ENCODE measurements around the gene MCL1. TPM values are rescaled to one million over a fixed set of nuclear protein-coding genes. Genes with fewer than 3 reads are reported as not detected.
"Not testable (repeated sequence)": the region's sequence is repeated elsewhere in the genome, so short reads cannot be mapped to it uniquely, and the experiment has no call there.

Gene MCL1
- total RNA-seq, 4 donors from 2014 or later: 212 to 353 (median 317) TPM

GRCh38 chr1:150601540-150601939 lies 22.1 kb upstream of the MCL1 start:
- no peak overlapping the region for H3K27ac ChIP-seq
- no peak overlapping the region for H3K4me3 ChIP-seq
- TF ChIP-seq EP300 (IDR thresholded peaks at IDR 0.05): no peak
- TF ChIP-seq POLR2AphosphoS5 (IDR thresholded peaks at IDR 0.05): no peak
- no peak for TF ChIP-seq CTCF (IDR thresholded peaks at IDR 0.05)
- no peak for TF ChIP-seq POLR2A (IDR thresholded peaks at IDR 0.05)
- no peak for ATAC-seq
- peaks cover 0 to 10% (median 3%) of the 10 kb centered on the region in 3 donors for H3K4me1 ChIP-seq
- H3K27me3 ChIP-seq: no peaks in the 10 kb centered on the region
- no peaks in the 10 kb centered on the region for H3K9me3 ChIP-seq
- H3K36me3 ChIP-seq: peaks cover 0 to 19% of the 10 kb centered on the region in 2 donors

- peaks cover 0 to 19% of the 10 kb centered on the region in 2 donors for H3K36me3 ChIP-seq
- not testable (repeated sequence) for H3K4me1 ChIP-seq, H3K4me3 ChIP-seq, H3K9me3 ChIP-seq, ATAC-seq, H3K27ac ChIP-seq, H3K27me3 ChIP-seq
- WGBS, 2 donors (ENCODE audit: low coverage in 1 of 2): 84 to 100% methylated on average over 4 of the region's 4 CpGs
Observed at GRCh38 chr1:150598346-150598745, 18.9 kb upstream of the MCL1 start.

GRCh38 chr1:150596976-150597375 lies 17.6 kb upstream of the MCL1 start:
- Histone ChIP-seq H3K4me1 (no peaks in the 10 kb centered on the region), H3K4me3 (no peak overlapping the region), H3K9me3 (no peaks in the 10 kb centered on the region), H3K27ac (no peak overlapping the region), H3K27me3 (no peaks in the 10 kb centered on the region), H3K36me3 (peaks cover 0 to 19% of the 10 kb centered on the region in 2 donors)
- WGBS, 2 donors (ENCODE audit: low coverage in 1 of 2): 79 to 96% methylated on average over 3 of the region's 3 CpGs
- ATAC-seq: no peak
- TF ChIP-seq EP300 (IDR thresholded peaks at IDR 0.05): no peak
- no peak for TF ChIP-seq CTCF (IDR thresholded peaks at IDR 0.05)
- no peak for TF ChIP-seq POLR2AphosphoS5 (IDR thresholded peaks at IDR 0.05)
- TF ChIP-seq POLR2A (IDR thresholded peaks at IDR 0.05): no peak

- H3K4me3 ChIP-seq: no peak overlapping the region
- whole genome bisulfite sequencing, 2 donors (ENCODE audit: low coverage in 1 of 2): 81 to 92% methylated on average over 4 to 6 of the region's 7 CpGs
- no peaks in the 10 kb centered on the region for H3K4me1 ChIP-seq
- H3K9me3 ChIP-seq: no peaks in the 10 kb centered on the region
- H3K27ac ChIP-seq: no peak overlapping the region
- no peaks in the 10 kb centered on the region for H3K27me3 ChIP-seq
- ATAC-seq: no peak
- H3K36me3 ChIP-seq: peaks cover 0 to 19% of the 10 kb centered on the region in 2 donors
- TF ChIP-seq POLR2A (IDR thresholded peaks at IDR 0.05) (no peak), EP300 (IDR thresholded peaks at IDR 0.05) (no peak), CTCF (IDR thresholded peaks at IDR 0.05) (no peak), POLR2AphosphoS5 (IDR thresholded peaks at IDR 0.05) (no peak)
Observed at GRCh38 chr1:150596095-150596892, 16.9 kb upstream of the MCL1 start.

GRCh38 chr1:150582371-150582770 lies 3.0 kb upstream of the MCL1 start:
- ATAC-seq: no peak
- WGBS, 2 donors (ENCODE audit: low coverage in 1 of 2): 75 to 90% methylated on average over 2 of the region's 2 CpGs
- H3K36me3 ChIP-seq: peaks cover 0 to 8% of the 10 kb centered on the region in 2 donors
- H3K4me1 ChIP-seq: peaks cover 0 to 10% (median 7%) of the 10 kb centered on the region in 3 donors
- no peak overlapping the region for H3K27ac ChIP-seq
- H3K4me3 ChIP-seq: no peak overlapping the region
- no peak for TF ChIP-seq EP300 (IDR thresholded peaks at IDR 0.05)
- no peak for TF ChIP-seq POLR2AphosphoS5 (IDR thresholded peaks at IDR 0.05)
- no peak for TF ChIP-seq POLR2A (IDR thresholded peaks at IDR 0.05)
- no peak for TF ChIP-seq CTCF (IDR thresholded peaks at IDR 0.05)
- no peaks in the 10 kb centered on the region for H3K27me3 ChIP-seq
- no peaks in the 10 kb centered on the region for H3K9me3 ChIP-seq

- 92% methylated on average over 5 to 6 of the region's 14 CpGs for WGBS, 2 donors (ENCODE audit: low coverage in 1 of 2)
- H3K4me1 ChIP-seq, H3K27ac ChIP-seq, H3K27me3 ChIP-seq, ATAC-seq, H3K9me3 ChIP-seq, H3K4me3 ChIP-seq: not testable (repeated sequence)
- H3K36me3 ChIP-seq: peaks cover 0 to 13% of the 10 kb centered on the region in 2 donors
Observed at GRCh38 chr1:150581962-150582361, 2.6 kb upstream of the MCL1 start.

- ATAC-seq, H3K4me1 ChIP-seq, H3K27ac ChIP-seq, H3K27me3 ChIP-seq, H3K9me3 ChIP-seq, H3K4me3 ChIP-seq: not testable (repeated sequence)
- 97 to 100% methylated on average over 3 to 5 of the region's 7 CpGs for WGBS, 2 donors (ENCODE audit: low coverage in 1 of 2)
- peaks cover 0 to 18% of the 10 kb centered on the region in 2 donors for H3K36me3 ChIP-seq
Observed at GRCh38 chr1:150581437-150581836, 2.0 kb upstream of the MCL1 start.

GRCh38 chr1:150580966-150581365 lies 1.6 kb upstream of the MCL1 start:
- H3K36me3 ChIP-seq: peaks cover 0 to 23% of the 10 kb centered on the region in 2 donors
- not testable (repeated sequence) for H3K27me3 ChIP-seq, H3K9me3 ChIP-seq, ATAC-seq, H3K27ac ChIP-seq, H3K4me3 ChIP-seq, H3K4me1 ChIP-seq
- 85 to 100% methylated on average over 1 of the region's 3 CpGs for WGBS, 2 donors (ENCODE audit: low coverage in 1 of 2)

All from gastroesophageal sphincter (tissue), 4 donors.